ENCODE measurements around the gene SREK1IP1.

SREK1IP1 gene

DNA sequence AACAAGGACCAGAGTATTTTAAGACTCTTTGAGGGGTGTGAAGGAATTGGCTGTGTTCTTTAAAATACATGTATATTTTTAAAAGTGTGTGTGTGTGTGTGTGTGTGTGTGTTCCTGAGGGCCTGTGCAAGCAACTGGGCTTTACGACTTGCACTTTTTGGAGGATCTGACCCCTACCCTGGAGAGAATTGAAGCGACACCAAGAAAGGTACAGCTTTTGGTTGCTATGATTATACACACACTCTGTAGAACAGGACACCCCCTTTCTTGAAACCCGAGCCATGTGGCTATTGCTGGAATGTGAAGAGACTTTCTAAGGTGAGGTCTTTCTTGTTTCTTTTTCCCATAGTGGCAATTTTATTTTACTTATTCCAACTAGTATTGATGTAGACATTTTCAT, 77.2 kb downstream of the SREK1IP1 start:
- TF ChIP-seq, protein P1, sequence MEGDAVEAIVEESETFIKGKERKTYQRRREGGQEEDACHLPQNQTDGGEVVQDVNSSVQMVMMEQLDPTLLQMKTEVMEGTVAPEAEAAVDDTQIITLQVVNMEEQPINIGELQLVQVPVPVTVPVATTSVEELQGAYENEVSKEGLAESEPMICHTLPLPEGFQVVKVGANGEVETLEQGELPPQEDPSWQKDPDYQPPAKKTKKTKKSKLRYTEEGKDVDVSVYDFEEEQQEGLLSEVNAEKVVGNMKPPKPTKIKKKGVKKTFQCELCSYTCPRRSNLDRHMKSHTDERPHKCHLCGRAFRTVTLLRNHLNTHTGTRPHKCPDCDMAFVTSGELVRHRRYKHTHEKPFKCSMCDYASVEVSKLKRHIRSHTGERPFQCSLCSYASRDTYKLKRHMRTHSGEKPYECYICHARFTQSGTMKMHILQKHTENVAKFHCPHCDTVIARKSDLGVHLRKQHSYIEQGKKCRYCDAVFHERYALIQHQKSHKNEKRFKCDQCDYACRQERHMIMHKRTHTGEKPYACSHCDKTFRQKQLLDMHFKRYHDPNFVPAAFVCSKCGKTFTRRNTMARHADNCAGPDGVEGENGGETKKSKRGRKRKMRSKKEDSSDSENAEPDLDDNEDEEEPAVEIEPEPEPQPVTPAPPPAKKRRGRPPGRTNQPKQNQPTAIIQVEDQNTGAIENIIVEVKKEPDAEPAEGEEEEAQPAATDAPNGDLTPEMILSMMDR (IDR thresholded peaks at IDR 0.05) = no peak

DNA sequence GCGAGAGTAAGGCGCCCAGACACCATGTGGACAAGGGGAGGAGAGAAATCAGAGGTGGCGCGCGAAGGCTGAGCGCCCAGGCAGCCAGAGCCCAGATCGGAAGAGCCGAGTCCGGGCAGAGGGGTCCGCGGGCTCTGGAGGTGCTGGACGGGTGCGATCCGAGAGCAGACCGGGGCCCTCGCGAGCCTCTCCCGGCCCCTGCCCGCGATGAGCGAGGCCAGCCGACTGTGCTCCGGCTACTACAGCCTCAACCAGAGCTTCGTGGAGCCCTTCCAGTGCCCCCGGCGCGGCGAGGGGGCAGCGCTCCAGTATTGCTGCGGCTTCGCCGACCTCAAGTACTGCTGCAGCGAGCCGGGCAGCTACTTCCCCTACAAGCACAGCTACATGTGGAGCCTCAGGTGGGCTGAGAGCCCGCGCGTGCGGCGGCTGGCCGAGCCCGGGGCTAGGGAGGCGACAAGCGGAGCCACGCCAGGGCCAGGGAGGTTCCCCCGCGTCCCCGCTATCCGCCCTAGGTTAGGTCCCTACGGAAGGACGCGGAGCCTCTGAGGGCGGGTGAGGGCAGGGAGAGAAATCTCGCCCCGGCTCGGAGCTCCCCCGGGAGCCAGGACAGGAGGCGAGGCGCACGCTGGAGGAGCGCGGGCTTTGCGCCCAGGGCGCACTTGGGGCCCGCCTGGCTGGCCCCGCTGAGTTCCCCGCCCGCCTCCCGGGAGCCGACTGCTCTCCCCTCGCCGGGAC, 77.9 kb downstream of the SREK1IP1 start, which contains the start of gene SHISAL2B:
SHISAL2B (plus strand) TSS at position 87 of the 735 bp plus-strand sequence; CDS start at position 208, 121 bp downstream.
- TF ChIP-seq, protein P1 (IDR thresholded peaks at IDR 0.05) = no peak

DNA sequence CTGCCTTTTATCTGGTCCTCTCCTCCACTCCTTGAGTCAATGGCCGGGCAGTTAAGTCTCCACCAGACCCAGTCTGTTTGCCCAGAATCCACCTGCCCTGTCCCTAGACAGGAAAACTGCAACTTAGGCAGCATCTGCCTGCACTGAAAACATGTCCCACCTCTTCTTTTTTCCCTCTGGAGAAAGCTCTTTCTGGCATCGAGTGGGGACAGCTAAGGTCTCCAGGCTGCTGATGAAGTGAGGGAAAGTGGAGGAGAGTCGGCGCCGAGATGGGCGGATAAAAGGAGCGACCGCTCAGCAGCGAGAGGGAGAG, 78.4 kb downstream of the SREK1IP1 start:
- TF ChIP-seq, protein P1 (IDR thresholded peaks at IDR 0.05) = no peak

DNA sequence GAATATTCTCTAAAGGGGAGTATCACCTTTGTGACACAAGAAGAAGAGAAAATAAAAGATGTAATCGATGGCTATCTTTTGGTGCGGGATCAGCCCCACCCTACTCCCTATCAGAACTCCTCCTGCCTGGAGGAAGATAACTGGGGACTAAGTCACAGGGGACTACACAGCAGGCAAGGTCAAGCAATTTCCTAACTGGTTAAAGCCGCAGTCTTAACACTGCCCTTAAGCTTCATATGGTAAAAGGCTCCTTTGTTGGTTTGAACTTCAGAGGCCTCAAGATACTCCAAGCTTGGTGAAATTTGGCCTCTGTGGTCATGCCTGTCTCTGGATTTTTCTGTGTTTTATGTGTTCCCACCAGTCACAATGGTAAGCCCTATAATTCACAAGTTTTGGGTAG, 79.5 kb downstream of the SREK1IP1 start:
- TF ChIP-seq, protein P1 (IDR thresholded peaks at IDR 0.05) = no peak

DNA sequence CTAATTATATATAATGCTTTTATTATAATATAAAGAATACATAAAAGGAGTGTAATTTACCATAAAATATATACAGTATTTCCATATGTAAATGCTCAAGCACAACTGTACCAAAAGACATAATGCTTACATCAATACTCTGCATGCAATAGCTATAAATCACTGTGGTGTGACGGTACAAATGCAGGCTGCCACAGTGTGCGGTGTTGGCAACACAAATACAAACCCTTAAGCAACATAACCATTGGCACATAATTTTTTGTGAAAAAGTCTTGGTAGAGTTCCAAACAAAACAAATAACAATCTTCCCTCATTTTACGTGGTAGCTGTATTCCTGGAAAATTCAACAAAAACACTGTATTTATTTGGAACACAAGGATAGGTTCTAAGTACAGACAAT, 80.1 kb downstream of the SREK1IP1 start:
- TF ChIP-seq, protein P1 (IDR thresholded peaks at IDR 0.05) = no peak

DNA sequence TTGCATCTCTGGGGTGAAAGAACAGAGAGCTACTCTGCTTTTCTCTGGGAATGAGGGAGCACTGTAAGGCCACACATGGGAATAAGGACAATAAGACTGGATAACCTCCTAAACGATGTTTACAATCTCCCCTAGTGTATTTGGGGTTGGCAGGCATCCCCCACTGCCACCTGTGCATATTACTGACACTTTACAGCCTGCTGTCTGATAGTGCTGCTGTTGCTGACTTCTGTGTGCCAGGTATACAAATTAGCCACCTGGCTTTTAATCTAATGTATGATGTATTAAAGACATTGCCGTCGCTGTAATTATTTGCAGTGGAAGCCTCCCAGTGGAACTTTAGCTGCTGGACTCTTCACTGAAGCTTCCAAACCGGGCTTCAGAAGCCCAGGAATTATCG, 82.6 kb downstream of the SREK1IP1 start:
- TF ChIP-seq, protein P1 (IDR thresholded peaks at IDR 0.05) = no peak

DNA sequence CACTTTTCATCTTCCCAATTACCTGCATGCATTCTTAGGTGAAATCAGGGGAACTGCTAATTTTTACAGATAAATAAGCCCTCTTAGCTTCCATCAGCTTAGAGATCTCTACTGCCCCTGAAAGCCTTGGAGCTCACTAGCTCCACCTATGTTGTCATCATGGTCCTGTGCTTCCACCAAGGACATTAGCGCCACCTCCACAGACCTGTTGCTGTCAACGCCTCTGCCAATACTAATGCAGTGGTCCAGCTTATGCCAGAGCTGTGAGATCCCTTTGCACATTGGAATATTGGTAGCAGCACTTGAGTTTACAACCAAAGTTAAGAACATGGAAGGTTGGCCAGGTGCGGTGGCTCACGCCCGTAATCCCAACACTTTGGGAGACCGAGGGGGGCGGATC, 85.9 kb downstream of the SREK1IP1 start:
- TF ChIP-seq, protein P1 (IDR thresholded peaks at IDR 0.05) = peak; percentile 41; the same call in 1 of the 2 replicates

DNA sequence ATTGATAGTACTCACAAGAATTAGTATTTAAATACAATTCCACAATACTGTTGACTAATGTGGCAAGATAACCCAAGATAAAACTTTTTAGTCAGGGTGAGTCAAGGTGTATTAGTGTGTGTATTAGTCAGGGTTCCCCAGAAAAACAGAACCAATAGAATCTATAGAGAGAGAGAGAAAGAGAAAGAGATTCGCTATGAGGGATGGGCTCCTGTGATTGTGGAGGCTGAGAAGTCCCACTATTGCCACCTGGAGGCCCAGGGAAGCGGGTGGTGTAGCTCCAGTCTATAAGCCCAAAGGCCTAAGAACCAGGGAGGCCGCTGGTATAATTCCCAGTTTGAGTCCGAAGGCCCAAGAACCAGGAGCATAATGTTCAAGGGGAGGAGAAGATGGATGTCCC, 88.2 kb downstream of the SREK1IP1 start:
- TF ChIP-seq, protein P1 (IDR thresholded peaks at IDR 0.05) = peak; percentile 26; the same call in 1 of the 2 replicates
